WTC11 (cell line): ENCODE data around the gene CACNB4.

Experiments
- ATF3 ChIP-seq: sonication (generic); formaldehyde crosslinking; conservative IDR thresholded peaks from 2 replicates; pipeline ENCODE4 v1.8.1; 2022; ENCODE audit warnings: mild to moderate bottlenecking, missing genetic modification reagents
- CTCF ChIP-seq: fragments of 200-600 bp; IDR thresholded peaks from 2 replicates; pipeline ENCODE4 v1.8.0; 2022; ENCODE audit warnings: antibody characterized with exemption
- HMGA2 ChIP-seq: fragments of 250-450 bp; sonication (Bioruptor Pico); IDR thresholded peaks from 2 replicates; pipeline ENCODE4 v1.4.0; 2021; ENCODE audit warnings: mild to moderate bottlenecking, moderate library complexity
- MAX ChIP-seq: sonication (generic); formaldehyde crosslinking; IDR thresholded peaks from 2 replicates; pipeline ENCODE4 v1.8.0; 2022; ENCODE audit warnings: mild to moderate bottlenecking, missing genetic modification reagents
- MYBL2 ChIP-seq: sonication (generic); formaldehyde crosslinking; IDR thresholded peaks from 2 replicates; pipeline ENCODE4 v1.8.1; 2023; ENCODE audit warnings: mild to moderate bottlenecking, moderate library complexity, missing genetic modification reagents
- RELA ChIP-seq: sonication (generic); formaldehyde crosslinking; IDR thresholded peaks from 2 replicates; pipeline ENCODE4 v1.8.1; 2022; ENCODE audit warnings: missing genetic modification reagents, mild to moderate bottlenecking, borderline replicate concordance

GRCh38 chr2:152056418-152056817 is 42.4 kb downstream of the CACNB4 start:
- TF ChIP-seq CTCF (no peak), MYBL2 (CRISPR knock-in tag) (no peak), ATF3 (no peak), RELA (no peak), HMGA2 (CRISPR knock-in tag) (no peak), MAX (no peak)
